H1 (cell line): ENCODE data around the gene SERINC5. TPM values are rescaled to one million over a fixed set of nuclear protein-coding genes. Genes with fewer than 3 reads are reported as not detected.

ENCODE experiments used
- CTCF ChIA-PET: fragments of 300-600 bp; sonication (Branson Sonifier 250); formaldehyde crosslinking; loops from one replicate; lab custom pipeline; 2021; ENCODE audit not compliant: partially characterized antibody; lab: Charles Lee
- POLR2A ChIA-PET: fragments of 300-600 bp; sonication (Branson Sonifier 250); formaldehyde crosslinking; loops from one replicate; lab custom pipeline; 2021; ENCODE audit warnings: inconsistent platforms; ENCODE audit not compliant: partially characterized antibody; lab: Charles Lee
- DNase-seq, 2 experiments: peaks; one replicate each; pipeline versions ENCODE4 v3.0.0 to v3.0.0-alpha.2; 2010 to 2022; ENCODE audit warnings: low spot score in 2 of 2, low read depth in 1 of 2, mixed read lengths in 1 of 2
- FAIRE-seq: peaks from 2 replicates; lab custom pipeline; 2011; peaks lifted over from hg19 to GRCh38; lab: Jason Lieb, UNC
- H2AFZ ChIP-seq: 2 replicates; pipeline ENCODE4 v1.8.1; 2012; ENCODE audit warnings: low read length, inconsistent platforms
- H2AK5ac ChIP-seq: 2 replicates; pipeline ENCODE4 v1.6.1; 2013; ENCODE audit warnings: low read depth, low read length
- H2BK120ac ChIP-seq: replicated peaks from 2 replicates; pipeline ENCODE3; 2013; ENCODE audit warnings: low read depth, low read length, inconsistent platforms
- H2BK12ac ChIP-seq: 2 replicates; pipeline ENCODE4 v1.6.1; 2013; ENCODE audit warnings: low read depth, low read length
- H2BK15ac ChIP-seq: 2 replicates; pipeline ENCODE4 v1.6.1; 2013; ENCODE audit warnings: low read length
- H2BK20ac ChIP-seq: 2 replicates; pipeline ENCODE4 v1.6.1; 2013; ENCODE audit warnings: low read length
- H2BK5ac ChIP-seq: 2 replicates; pipeline ENCODE4 v1.6.1; 2013; ENCODE audit warnings: low read depth, low read length
- H3K14ac ChIP-seq: 2 replicates; pipeline ENCODE4 v1.6.1; 2013; ENCODE audit warnings: inconsistent platforms; ENCODE audit not compliant: insufficient read length
- H3K18ac ChIP-seq: 2 replicates; pipeline ENCODE4 v1.6.1; 2013; ENCODE audit warnings: low read length; ENCODE audit errors: extremely low read depth
- H3K23ac ChIP-seq: 2 replicates; pipeline ENCODE4 v1.6.1; 2013; ENCODE audit warnings: inconsistent platforms; ENCODE audit not compliant: insufficient read length
- H3K23me2 ChIP-seq: 2 replicates; pipeline ENCODE4 v1.6.1; 2013; ENCODE audit warnings: low read depth, low read length
- H3K27ac ChIP-seq: 2 replicates; pipeline ENCODE4 v1.6.1; 2011; ENCODE audit warnings: low read depth, low read length, inconsistent platforms
- H3K27me3 ChIP-seq, 4 experiments: replicated peaks in 1 of 4; 1 replicate in 1 of 4; 2 replicates in 3 of 4; pipeline versions ENCODE4 v1.6.1 to v1.8.1; 2011 to 2013; ENCODE audit warnings: low read length in 3 of 4, mild to moderate bottlenecking in 3 of 4, inconsistent platforms in 2 of 4, mixed read lengths in 2 of 4, moderate library complexity in 1 of 4; ENCODE audit not compliant: control insufficient read depth in 3 of 4, insufficient read depth in 3 of 4; ENCODE audit errors: extremely low read depth in 1 of 4
- H3K36me3 ChIP-seq, 4 experiments: 2 replicates each; pipeline versions ENCODE4 v1.6.1 to v1.8.1; 2011 to 2013; ENCODE audit warnings: mild to moderate bottlenecking in 4 of 4, low read length in 3 of 4, moderate library complexity in 2 of 4, control low read depth in 1 of 4, inconsistent platforms in 1 of 4; ENCODE audit not compliant: insufficient read depth in 4 of 4, control insufficient read depth in 2 of 4
- H3K4ac ChIP-seq: replicated peaks from 2 replicates; pipeline ENCODE3; 2013; ENCODE audit warnings: low read length, low read depth, mixed read lengths, inconsistent platforms; ENCODE audit not compliant: insufficient read length
- H3K4me1 ChIP-seq, 4 experiments: replicated peaks in 1 of 4; 1 replicate in 1 of 4; 2 replicates in 3 of 4; pipeline versions ENCODE4 v1.6.1 to v1.8.1; 2011 to 2013; ENCODE audit warnings: low read length in 3 of 4, inconsistent platforms in 2 of 4, mixed read lengths in 1 of 4; ENCODE audit not compliant: insufficient read depth in 4 of 4, control insufficient read depth in 3 of 4
- H3K4me2 ChIP-seq, 2 experiments: 2 replicates each; pipeline versions ENCODE4 v1.6.1 to v1.8.1; 2011 to 2013; ENCODE audit warnings: low read depth in 2 of 2, low read length in 2 of 2, control low read depth in 1 of 2, inconsistent platforms in 1 of 2, mild to moderate bottlenecking in 1 of 2; ENCODE audit not compliant: insufficient read depth in 1 of 2
- H3K4me3 ChIP-seq, 4 experiments: fragments of 200-600, 300-600 bp in 1 of 4; sonication (generic), shearing (Covaris generic), sonication (Bioruptor Twin) in 1 of 4; 2 replicates each; pipeline versions ENCODE4 v1.5.1 to v1.8.1; 2011 to 2016; ENCODE audit warnings: low read length in 4 of 4, low read depth in 3 of 4, control low read depth in 2 of 4, inconsistent platforms in 2 of 4, mild to moderate bottlenecking in 2 of 4, mixed read lengths in 1 of 4, moderate library complexity in 1 of 4; ENCODE audit not compliant: insufficient read depth in 2 of 4; ENCODE audit errors: extremely low read depth in 1 of 4
- H3K56ac ChIP-seq: replicated peaks from 2 replicates; pipeline ENCODE3; 2013; ENCODE audit warnings: low read depth, mild to moderate bottlenecking, mixed read lengths, low read length, inconsistent platforms; ENCODE audit not compliant: insufficient read length
- H3K79me1 ChIP-seq: 2 replicates; pipeline ENCODE4 v1.6.1; 2013; ENCODE audit warnings: low read depth, low read length, control low read depth
- H3K79me2 ChIP-seq, 2 experiments: 2 replicates each; pipeline versions ENCODE4 v1.6.1 to v1.8.1; 2012 to 2013; ENCODE audit warnings: low read length in 2 of 2, mild to moderate bottlenecking in 2 of 2, inconsistent platforms in 1 of 2; ENCODE audit not compliant: insufficient read depth in 2 of 2, control insufficient read depth in 1 of 2
- H3K9ac ChIP-seq, 4 experiments: replicated peaks in 1 of 4; 1 replicate in 1 of 4; 2 replicates in 3 of 4; pipeline versions ENCODE4 v1.6.1 to v1.8.1; 2011 to 2013; ENCODE audit warnings: low read depth in 3 of 4, low read length in 3 of 4, control low read depth in 2 of 4, mild to moderate bottlenecking in 2 of 4, moderate library complexity in 2 of 4, inconsistent platforms in 1 of 4; ENCODE audit errors: extremely low read depth in 1 of 4
- H3K9me3 ChIP-seq, 2 experiments: 2 replicates each; pipeline versions ENCODE4 v1.6.1 to v1.8.1; 2012 to 2013; ENCODE audit warnings: mild to moderate bottlenecking in 2 of 2, moderate library complexity in 2 of 2, control low read depth in 1 of 2, inconsistent platforms in 1 of 2, low read depth in 1 of 2, low read length in 1 of 2, mixed read lengths in 1 of 2; ENCODE audit not compliant: insufficient read depth in 2 of 2
- H4K20me1 ChIP-seq, 2 experiments: replicated peaks in 1 of 2; 2 replicates each; pipeline versions ENCODE3 to v1.8.1; 2011 to 2013; ENCODE audit warnings: inconsistent platforms in 2 of 2, low read length in 2 of 2, mild to moderate bottlenecking in 1 of 2; ENCODE audit not compliant: insufficient read depth in 2 of 2, control insufficient read depth in 1 of 2
- H4K5ac ChIP-seq: 2 replicates; pipeline ENCODE4 v1.6.1; 2013; ENCODE audit warnings: low read length, low read depth, mixed read lengths, inconsistent platforms; ENCODE audit not compliant: insufficient read length
- H4K8ac ChIP-seq: 2 replicates; pipeline ENCODE4 v1.8.0; 2013; ENCODE audit warnings: mild to moderate bottlenecking, moderate library complexity, low read length, inconsistent platforms; ENCODE audit not compliant: insufficient read depth; ENCODE audit errors: extremely low read depth
- H4K91ac ChIP-seq: replicated peaks from 2 replicates; pipeline ENCODE3; 2013; ENCODE audit warnings: low read length, mixed read lengths, inconsistent platforms; ENCODE audit not compliant: insufficient read length
- CBX5 ChIP-seq: fragments of 300-800, 300-1000 bp; sonication (generic); IDR thresholded peaks from 2 replicates; pipeline ENCODE4 v1.7.1; 2016; ENCODE audit warnings: antibody characterized with exemption, low read length, low read depth
- CHD1 ChIP-seq: IDR thresholded peaks from 2 replicates; pipeline ENCODE4 v1.6.1; 2012; ENCODE audit warnings: low read depth, low read length, improper control_type of control experiment
- JUND ChIP-seq: IDR thresholded peaks from 2 replicates; pipeline ENCODE4 v1.6.1; 2011; ENCODE audit warnings: mild to moderate bottlenecking, improper control_type of control experiment, low read length
- KDM1A ChIP-seq: fragments of 200-600, 300-600 bp; sonication (generic); IDR thresholded peaks from 2 replicates; pipeline ENCODE4 v1.7.1; 2016; ENCODE audit warnings: mild to moderate bottlenecking, low read length, borderline replicate concordance
- NRF1 ChIP-seq: IDR thresholded peaks from 2 replicates; pipeline ENCODE4 v1.6.1; 2011; ENCODE audit warnings: mild to moderate bottlenecking, low read depth, low read length, improper control_type of control experiment
- PHF8 ChIP-seq: fragments of 200-600 bp; sonication (generic); conservative IDR thresholded peaks from 2 replicates; pipeline ENCODE4 v1.7.1; 2012; ENCODE audit warnings: low read depth, mild to moderate bottlenecking, inconsistent platforms, low read length, moderate library complexity
- SRF ChIP-seq: IDR thresholded peaks from 2 replicates; pipeline ENCODE4 v1.6.1; 2011; ENCODE audit warnings: mild to moderate bottlenecking, low read depth, low read length, moderate library complexity
- TAF7 ChIP-seq: optimal IDR thresholded peaks from 2 replicates; pipeline ENCODE3; 2011; ENCODE audit warnings: low read depth, mild to moderate bottlenecking, inconsistent platforms, low read length, moderate library complexity, borderline replicate concordance
- TBP ChIP-seq: IDR thresholded peaks from 2 replicates; pipeline ENCODE4 v1.6.1; 2011; ENCODE audit warnings: low read depth, low read length, improper control_type of control experiment
- YY1 ChIP-seq: IDR thresholded peaks from 2 replicates; pipeline ENCODE4 v1.6.1; 2011; ENCODE audit warnings: low read depth, mild to moderate bottlenecking, low read length
- ZNF274 ChIP-seq: IDR thresholded peaks from 2 replicates; pipeline ENCODE4 v1.7.0; 2012; ENCODE audit warnings: low read length, borderline replicate concordance; ENCODE audit errors: extremely low read depth
- WGBS, 2 experiments: shearing (Covaris generic) in 1 of 2; methylation state at CpG; one replicate each; pipeline versions ENCODE4 v1.1.6 to v1.1.7; 2013 to 2015; ENCODE audit warnings: low lambda C conversion rate in 2 of 2, mixed read lengths in 2 of 2, inconsistent platforms in 1 of 2, low coverage in 1 of 2, missing lambda C conversion rate in 1 of 2; ENCODE audit not compliant: insufficient replicate concordance in 2 of 2, insufficient coverage in 1 of 2, insufficient read length in 1 of 2; ENCODE audit errors: extremely low coverage in 1 of 2, missing lambda C conversion rate in 1 of 2; 5-methylcytosine and 5-hydroxymethylcytosine counted together
- polyA plus RNA-seq, 7 experiments: library from polyadenylated mRNA; depleted of rRNA in 3 of 7; stranded (reverse) in 5 of 7; unstranded in 2 of 7; fragments of >200 nt in 5 of 7; fragments of 200-250 nt in 2 of 7; gene quantifications; 1 replicate in 5 of 7; 2 replicates in 1 of 7; 4 replicates in 1 of 7; pipeline versions ENCODE4 v1.2.1 to v1.2.3, GENCODE V29; 2011 to 2013; ENCODE audit warnings: missing spikeins in 2 of 7, mixed read lengths in 2 of 7
- total RNA-seq: library from RNA; stranded (reverse); fragmentation: NEBNext Ultra II Directional; extraction: Animal tissue kit (Norgen Biotek cat#: 25700); gene quantifications from 2 replicates; pipeline ENCODE4 v1.2.1, GENCODE V29; 2021
- TF ChIP-seq, protein P1 (sequence below): IDR thresholded peaks from 2 replicates; pipeline ENCODE4 v1.6.1; 2012; ENCODE audit warnings: low read length, inconsistent platforms

SERINC5 gene
- total and polyA plus RNA-seq, 2 of the 8 experiments (the other 6 are each of a cell fraction or from before 2014, with no cell fraction given), result 32.2 to 149 TPM

DNA sequence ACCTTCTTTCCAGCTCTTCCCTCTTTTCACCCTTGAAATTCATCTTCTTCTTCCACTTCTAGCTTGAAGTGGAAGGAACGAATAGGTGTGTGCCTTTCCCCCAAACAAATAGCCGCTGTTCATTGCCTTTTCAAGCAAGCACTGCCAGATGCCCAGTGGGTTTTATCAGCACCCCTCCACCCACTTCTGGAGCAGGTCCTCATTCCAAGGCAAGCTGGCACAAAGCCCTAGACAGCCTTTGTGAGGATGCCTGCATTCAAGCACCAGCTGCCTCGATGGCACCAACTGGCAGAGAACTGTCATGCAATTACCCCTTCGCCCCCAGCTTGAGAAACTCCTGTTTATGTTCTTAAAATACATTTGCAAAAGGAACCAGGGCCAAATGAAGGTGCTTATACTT lies 36.5 kb downstream of the SERINC5 start:
- Histone ChIP-seq H3K36me3 (no peaks in the 10 kb centered on the region; a peak in 1 of 8 replicates), H3K27me3 (no peaks in the 10 kb centered on the region), H4K8ac (no peak overlapping the region), H3K18ac (0 out of 2 replicates have a peak overlapping the region, but pooled peaks have one; percentile 13), H3K23me2 (no peaks in the 10 kb centered on the region), H3K4me2 (no peak overlapping the region), H3K27ac (no peak overlapping the region), H4K91ac (no peak overlapping the region), H4K20me1 (peaks cover 11 to 13% of the 10 kb centered on the region in 2 experiments), H3K4ac (no peak overlapping the region), H3K79me1 (peaks cover 25% of the 10 kb centered on the region), H2BK120ac (no peak overlapping the region), H2BK12ac (no peak overlapping the region), H3K23ac (no peak overlapping the region), H2BK15ac (no peak overlapping the region), H2BK20ac (0 out of 2 replicates have a peak overlapping the region, but pooled peaks have one; percentile 7), H2AFZ (no peak overlapping the region), H3K56ac (no peak overlapping the region), H3K14ac (no peak overlapping the region), H3K4me3 (no peak overlapping the region), H3K9me3 (no peaks in the 10 kb centered on the region), H2AK5ac (0 out of 2 replicates have a peak overlapping the region, but pooled peaks have one; percentile 33), H3K9ac (no peak overlapping the region), H2BK5ac (no peak overlapping the region), H3K79me2 (peaks cover 0 to 90% of the 10 kb centered on the region in 2 experiments; a peak in 2 of 4 replicates), H3K4me1 (peaks cover 6 to 19% (median 9%) of the 10 kb centered on the region in 4 experiments; a peak in 6 of 7 replicates), H4K5ac (no peak overlapping the region)
- CTCF ChIA-PET, result interaction anchor here (0.5 to 1.4 kb wide), 3 partner anchors 57 to 154 kb away, joined by 3 to 5 read pairs (median 4); no protein-coding TSS in a partner anchor
- FAIRE-seq (no peak), DNase-seq (no peak)
- TF ChIP-seq YY1 (no peak), JUND (no peak), TBP (no peak), CHD1 (no peak), SRF (no peak), CBX5 (no peak), NRF1 (no peak), KDM1A (no peak), TAF7 (no peak), PHF8 (no peak), ZNF274 (no peak)
- TF ChIP-seq, protein P1, sequence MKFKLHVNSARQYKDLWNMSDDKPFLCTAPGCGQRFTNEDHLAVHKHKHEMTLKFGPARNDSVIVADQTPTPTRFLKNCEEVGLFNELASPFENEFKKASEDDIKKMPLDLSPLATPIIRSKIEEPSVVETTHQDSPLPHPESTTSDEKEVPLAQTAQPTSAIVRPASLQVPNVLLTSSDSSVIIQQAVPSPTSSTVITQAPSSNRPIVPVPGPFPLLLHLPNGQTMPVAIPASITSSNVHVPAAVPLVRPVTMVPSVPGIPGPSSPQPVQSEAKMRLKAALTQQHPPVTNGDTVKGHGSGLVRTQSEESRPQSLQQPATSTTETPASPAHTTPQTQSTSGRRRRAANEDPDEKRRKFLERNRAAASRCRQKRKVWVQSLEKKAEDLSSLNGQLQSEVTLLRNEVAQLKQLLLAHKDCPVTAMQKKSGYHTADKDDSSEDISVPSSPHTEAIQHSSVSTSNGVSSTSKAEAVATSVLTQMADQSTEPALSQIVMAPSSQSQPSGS, result no peak
- POLR2A ChIA-PET, result interaction anchor here (1.3 to 9.1 kb wide), 3 partner anchors 14 to 37 kb away, joined by 3 to 44 read pairs (median 17); partner anchors contain the start of gene SERINC5
- 90% methylated on average over 4 of the region's 4 CpGs; no CpG with 5 or more reads in 1 of the 2 experiments for WGBS, 2 experiments
